Measurements from ENCODE around the gene TMEM89. TPM values are rescaled to one million over a fixed set of nuclear protein-coding genes. Genes with fewer than 3 reads are reported as not detected.

The TMEM89 gene
- total RNA-seq, 2 donors from 2014 or later: 0.57 TPM; not detected in 1

- DNase-seq: no peak
- Mint-ChIP-seq H3K4me3 (no peak overlapping the region), H3K9me3 (no peaks in the 10 kb centered on the region), H3K4me1 (peaks cover 7% of the 10 kb centered on the region), H3K27me3 (ENCODE audit: insufficient read depth) (no peaks in the 10 kb centered on the region), H3K36me3 (ENCODE audit: low read depth) (peaks cover 72% of the 10 kb centered on the region), H3K27ac (peak overlapping the region; percentile 12)
- H3K9me3 ChIP-seq (ENCODE audit: control insufficient read depth, low read length): no peaks in the 10 kb centered on the region
- H3K4me1 ChIP-seq (ENCODE audit: control insufficient read depth, insufficient read depth, low read length): no peaks in the 10 kb centered on the region
- H3K9ac ChIP-seq (ENCODE audit: extremely low read depth, low read length, poor library complexity, severe bottlenecking): no peak overlapping the region
- no peak overlapping the region for H3K27ac ChIP-seq (ENCODE audit: low read depth, low read length)
- 94 to 98% methylated on average over 10 to 12 of the region's 12 CpGs for WGBS, 2 experiments (ENCODE audit: insufficient coverage in 1 of 2, insufficient read length in 1 of 2)
- no peak overlapping the region for H3K4me3 ChIP-seq (ENCODE audit: low read length)
- TF ChIP-seq, protein P1, sequence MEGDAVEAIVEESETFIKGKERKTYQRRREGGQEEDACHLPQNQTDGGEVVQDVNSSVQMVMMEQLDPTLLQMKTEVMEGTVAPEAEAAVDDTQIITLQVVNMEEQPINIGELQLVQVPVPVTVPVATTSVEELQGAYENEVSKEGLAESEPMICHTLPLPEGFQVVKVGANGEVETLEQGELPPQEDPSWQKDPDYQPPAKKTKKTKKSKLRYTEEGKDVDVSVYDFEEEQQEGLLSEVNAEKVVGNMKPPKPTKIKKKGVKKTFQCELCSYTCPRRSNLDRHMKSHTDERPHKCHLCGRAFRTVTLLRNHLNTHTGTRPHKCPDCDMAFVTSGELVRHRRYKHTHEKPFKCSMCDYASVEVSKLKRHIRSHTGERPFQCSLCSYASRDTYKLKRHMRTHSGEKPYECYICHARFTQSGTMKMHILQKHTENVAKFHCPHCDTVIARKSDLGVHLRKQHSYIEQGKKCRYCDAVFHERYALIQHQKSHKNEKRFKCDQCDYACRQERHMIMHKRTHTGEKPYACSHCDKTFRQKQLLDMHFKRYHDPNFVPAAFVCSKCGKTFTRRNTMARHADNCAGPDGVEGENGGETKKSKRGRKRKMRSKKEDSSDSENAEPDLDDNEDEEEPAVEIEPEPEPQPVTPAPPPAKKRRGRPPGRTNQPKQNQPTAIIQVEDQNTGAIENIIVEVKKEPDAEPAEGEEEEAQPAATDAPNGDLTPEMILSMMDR (conservative IDR thresholded peaks at IDR 0.05): no peak
- H3K27me3 ChIP-seq (ENCODE audit: control insufficient read depth, insufficient read depth, low read length, poor library complexity, severe bottlenecking): no peaks in the 10 kb centered on the region
- peaks cover 53% of the 10 kb centered on the region for H3K36me3 ChIP-seq (ENCODE audit: control insufficient read depth, insufficient read depth, low read length)
Measured at GRCh38 chr3:48629894-48630293, 8.3 kb upstream of the TMEM89 start.

GRCh38 chr3:48628277-48629017, 6.9 kb upstream of the TMEM89 start:
- Mint-ChIP-seq H3K36me3 (ENCODE audit: low read depth) (peaks cover 82% of the 10 kb centered on the region), H3K27ac (no peak overlapping the region), H3K9me3 (no peaks in the 10 kb centered on the region), H3K27me3 (ENCODE audit: insufficient read depth) (no peaks in the 10 kb centered on the region), H3K4me3 (no peak overlapping the region), H3K4me1 (no peaks in the 10 kb centered on the region)
- no peak for DNase-seq
- H3K36me3 ChIP-seq (ENCODE audit: control insufficient read depth, insufficient read depth, low read length): peaks cover 53% of the 10 kb centered on the region
- no peaks in the 10 kb centered on the region for H3K4me1 ChIP-seq (ENCODE audit: control insufficient read depth, insufficient read depth, low read length)
- H3K27me3 ChIP-seq (ENCODE audit: control insufficient read depth, insufficient read depth, low read length, poor library complexity, severe bottlenecking): no peaks in the 10 kb centered on the region
- H3K9me3 ChIP-seq (ENCODE audit: control insufficient read depth, low read length): no peaks in the 10 kb centered on the region
- H3K4me3 ChIP-seq (ENCODE audit: low read length): no peak overlapping the region
- H3K9ac ChIP-seq (ENCODE audit: extremely low read depth, low read length, poor library complexity, severe bottlenecking): no peak overlapping the region
- TF ChIP-seq, protein P1 (conservative IDR thresholded peaks at IDR 0.05): no peak
- no peak overlapping the region for H3K27ac ChIP-seq (ENCODE audit: low read depth, low read length)
- WGBS, 2 experiments (ENCODE audit: insufficient coverage in 1 of 2, insufficient read length in 1 of 2): 94 to 100% methylated on average over 4 to 13 of the region's 13 CpGs

DNA sequence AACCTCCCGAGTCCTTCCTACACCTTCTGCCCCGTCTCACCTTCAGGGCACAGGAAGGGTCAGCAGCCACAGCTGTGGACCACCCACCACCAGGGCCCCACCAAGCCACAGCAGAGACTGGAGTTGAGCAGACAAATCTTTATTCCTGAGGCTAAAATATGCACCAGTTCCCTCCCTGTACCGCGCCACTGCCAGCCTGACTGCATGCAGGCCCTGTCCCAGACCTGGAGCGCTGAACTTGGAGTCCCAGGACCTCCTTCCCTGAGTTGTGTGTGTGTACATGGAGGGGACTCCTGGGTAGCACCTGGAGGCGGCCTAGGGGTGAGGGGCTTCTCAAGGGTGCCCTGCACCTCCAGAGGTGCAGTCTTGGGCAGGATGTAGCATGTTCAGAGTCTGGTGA, 4.0 kb upstream of the TMEM89 start:
- Mint-ChIP-seq H3K27me3 (ENCODE audit: insufficient read depth) (no peaks in the 10 kb centered on the region), H3K9me3 (no peaks in the 10 kb centered on the region), H3K27ac (no peak overlapping the region), H3K36me3 (ENCODE audit: low read depth) (peaks cover 65% of the 10 kb centered on the region), H3K4me3 (no peak overlapping the region), H3K4me1 (no peaks in the 10 kb centered on the region)
- Histone ChIP-seq H3K9ac (ENCODE audit: extremely low read depth, low read length, poor library complexity, severe bottlenecking) (no peak overlapping the region), H3K36me3 (ENCODE audit: control insufficient read depth, insufficient read depth, low read length) (peaks cover 33% of the 10 kb centered on the region), H3K27me3 (ENCODE audit: control insufficient read depth, insufficient read depth, low read length, poor library complexity, severe bottlenecking) (no peaks in the 10 kb centered on the region), H3K4me3 (ENCODE audit: low read length) (no peak overlapping the region), H3K27ac (ENCODE audit: low read depth, low read length) (no peak overlapping the region), H3K9me3 (ENCODE audit: control insufficient read depth, low read length) (no peaks in the 10 kb centered on the region), H3K4me1 (ENCODE audit: control insufficient read depth, insufficient read depth, low read length) (no peaks in the 10 kb centered on the region)
- WGBS, 2 experiments (ENCODE audit: insufficient coverage in 1 of 2, insufficient read length in 1 of 2): 96 to 100% methylated on average over 3 to 6 of the region's 6 CpGs
- TF ChIP-seq, protein P1 (conservative IDR thresholded peaks at IDR 0.05): no peak
- DNase-seq: no peak

Data from endodermal cell (in vitro differentiated cells).